ENCODE results near the gene TXNL4A. TPM values are rescaled to one million over a fixed set of nuclear protein-coding genes. Genes with fewer than 3 reads are reported as not detected.

The TXNL4A gene
- total RNA-seq, 1 donor from 2014 or later, result 84.7 TPM

GRCh38 chr18:79982736-79983135 lies 5.6 kb downstream of the TXNL4A start:
- no peak for DNase-seq (ENCODE audit: low read depth)
- no peak for TF ChIP-seq CTCF (conservative IDR thresholded peaks at IDR 0.05; ENCODE audit: low read depth, low read length)
- no peak overlapping the region for H3K4me3 ChIP-seq (ENCODE audit: low read depth, low read length)

GRCh38 chr18:79980585-79980984 lies 7.8 kb downstream of the TXNL4A start:
- no peak for TF ChIP-seq CTCF (conservative IDR thresholded peaks at IDR 0.05; ENCODE audit: low read depth, low read length)
- no peak for DNase-seq (ENCODE audit: low read depth)
- no peak overlapping the region for H3K4me3 ChIP-seq (ENCODE audit: low read depth, low read length)

- no peak for DNase-seq (ENCODE audit: low read depth)
- no peak overlapping the region for H3K4me3 ChIP-seq (ENCODE audit: low read depth, low read length)
- TF ChIP-seq CTCF (conservative IDR thresholded peaks at IDR 0.05; ENCODE audit: low read depth, low read length), result no peak
Measured at GRCh38 chr18:79979843-79980242, 8.5 kb downstream of the TXNL4A start.

GRCh38 chr18:79975985-79976680 lies 12.2 kb downstream of the TXNL4A start:
- TF ChIP-seq CTCF (conservative IDR thresholded peaks at IDR 0.05; ENCODE audit: low read depth, low read length), result no peak
- DNase-seq (ENCODE audit: low read depth), result no peak
- no peak overlapping the region for H3K4me3 ChIP-seq (ENCODE audit: low read depth, low read length)

- no peak for DNase-seq (ENCODE audit: low read depth)
- TF ChIP-seq CTCF (conservative IDR thresholded peaks at IDR 0.05; ENCODE audit: low read depth, low read length), result no peak
- H3K4me3 ChIP-seq (ENCODE audit: low read depth, low read length), result no peak overlapping the region
Measured at GRCh38 chr18:79975043-79975442, 13.3 kb downstream of the TXNL4A start.

GRCh38 chr18:79974025-79974654 lies 14.2 kb downstream of the TXNL4A start:
- TF ChIP-seq CTCF (conservative IDR thresholded peaks at IDR 0.05; ENCODE audit: low read depth, low read length), result no peak
- H3K4me3 ChIP-seq (ENCODE audit: low read depth, low read length), result no peak overlapping the region
- no peak for DNase-seq (ENCODE audit: low read depth)

- no peak for DNase-seq (ENCODE audit: low read depth)
- TF ChIP-seq CTCF (conservative IDR thresholded peaks at IDR 0.05; ENCODE audit: low read depth, low read length), result no peak
- H3K4me3 ChIP-seq (ENCODE audit: low read depth, low read length), result no peak overlapping the region
Measured at GRCh38 chr18:79973517-79973916, 14.8 kb downstream of the TXNL4A start.
